HG03060 (cell line): ENCODE results near the gene ABCG4.
"Not testable (repeated sequence)": the region's sequence is repeated elsewhere in the genome, so short reads cannot be mapped to it uniquely, and the experiment has no call there.

Experiments
- ATAC-seq: cut with Tn5 transposase; IDR thresholded peaks from one replicate; pipeline ENCODE4 v1.9.1; 2021; ENCODE audit warnings: low read depth, moderate number of reproducible peaks; ENCODE audit not compliant: unreplicated experiment

The ABCG4 gene

DNA sequence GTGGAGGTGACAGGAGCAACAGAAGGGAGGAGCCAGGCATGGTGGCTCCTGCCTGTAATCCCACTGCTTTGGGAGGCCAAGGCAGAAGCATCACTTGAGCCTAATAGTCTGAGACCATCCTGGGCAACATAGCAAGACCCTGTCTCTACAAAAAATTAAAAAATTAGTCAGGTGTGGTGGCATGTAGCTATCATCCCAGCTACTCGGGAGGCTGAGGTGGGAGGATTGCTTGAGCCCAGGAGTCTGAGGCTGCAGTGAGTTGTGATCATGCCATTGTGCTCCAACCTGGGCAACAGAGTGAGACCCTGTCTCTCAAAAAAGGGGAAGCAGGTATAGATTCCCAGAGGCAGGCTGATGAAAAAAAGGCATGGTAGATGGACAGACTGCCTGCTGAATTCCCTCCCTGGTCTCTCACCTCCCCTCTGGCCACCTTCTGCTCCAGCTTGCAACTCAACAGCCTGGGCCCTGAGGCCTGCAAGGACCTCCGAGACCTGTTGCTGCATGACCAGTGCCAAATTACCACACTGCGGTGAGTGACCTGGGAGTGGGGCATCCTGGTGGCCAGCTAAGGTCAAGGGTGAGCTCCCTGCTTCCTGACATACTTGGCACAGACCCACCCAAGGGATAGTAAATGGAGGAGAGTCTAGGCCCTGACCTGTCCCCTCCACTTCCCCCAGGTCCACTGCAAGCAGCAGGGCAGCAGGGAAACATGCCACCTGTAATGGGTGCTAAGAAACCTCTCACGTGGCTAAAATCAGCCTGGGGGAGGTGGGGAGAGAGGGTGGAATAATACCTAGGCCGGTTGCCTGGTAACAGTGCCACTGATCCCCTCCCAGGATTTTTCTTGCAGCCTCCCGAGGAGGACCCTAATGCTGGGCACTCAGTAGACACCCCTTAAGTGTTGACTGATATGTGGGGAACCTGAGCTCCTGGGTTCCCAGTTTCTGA, 32.2 kb downstream of the ABCG4 start:
- ATAC-seq: no peak

DNA sequence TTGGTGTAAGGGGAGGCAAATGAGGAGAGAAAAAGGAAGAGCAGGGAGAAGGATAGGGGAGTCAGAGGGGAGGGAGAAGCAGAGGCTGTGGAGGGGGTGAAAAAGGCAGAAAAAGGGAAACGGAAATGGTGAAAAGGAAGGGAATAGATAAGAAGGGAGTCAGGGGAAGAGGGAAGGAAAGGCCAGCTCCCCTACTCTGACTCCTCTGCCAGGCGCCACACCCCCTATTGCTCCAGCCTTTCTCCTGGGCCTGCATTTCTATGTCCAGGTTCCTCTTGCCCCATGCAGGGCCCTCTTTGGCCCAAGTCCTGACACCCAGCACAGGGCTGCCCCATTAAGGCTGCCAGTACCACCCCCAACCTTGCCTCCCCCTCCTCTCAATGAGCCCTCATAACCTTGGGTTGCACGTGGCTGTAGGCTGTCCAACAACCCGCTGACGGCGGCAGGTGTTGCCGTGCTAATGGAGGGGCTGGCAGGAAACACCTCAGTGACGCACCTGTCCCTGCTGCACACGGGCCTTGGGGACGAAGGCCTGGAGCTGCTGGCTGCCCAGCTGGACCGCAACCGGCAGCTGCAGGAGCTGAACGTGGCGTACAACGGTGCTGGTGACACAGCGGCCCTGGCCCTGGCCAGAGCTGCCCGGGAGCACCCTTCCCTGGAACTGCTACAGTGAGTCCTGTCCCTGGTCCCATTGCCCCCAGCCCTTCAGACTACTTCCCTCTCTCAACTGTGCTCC, 33.0 kb downstream of the ABCG4 start:
- no peak for ATAC-seq

DNA sequence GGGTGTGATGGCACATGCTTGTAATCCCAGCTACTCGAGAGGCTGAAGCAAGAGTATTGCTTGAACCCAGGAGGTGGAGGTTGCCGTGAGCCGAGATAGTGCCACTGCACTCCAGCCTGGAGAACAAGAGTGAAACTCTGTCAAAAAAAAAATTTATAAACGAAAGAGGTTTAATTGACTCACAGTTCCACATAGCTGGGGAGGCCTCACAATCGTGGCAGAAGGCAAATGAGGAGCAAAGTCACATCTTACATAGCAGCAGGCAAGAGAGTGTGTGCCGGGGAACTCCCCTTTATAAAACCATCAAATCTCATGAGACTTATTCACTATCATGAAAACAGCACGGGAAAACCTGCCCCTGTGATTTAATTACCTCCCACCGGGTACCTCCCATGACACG, 35.5 kb downstream of the ABCG4 start:
- not testable (repeated sequence) for ATAC-seq

DNA sequence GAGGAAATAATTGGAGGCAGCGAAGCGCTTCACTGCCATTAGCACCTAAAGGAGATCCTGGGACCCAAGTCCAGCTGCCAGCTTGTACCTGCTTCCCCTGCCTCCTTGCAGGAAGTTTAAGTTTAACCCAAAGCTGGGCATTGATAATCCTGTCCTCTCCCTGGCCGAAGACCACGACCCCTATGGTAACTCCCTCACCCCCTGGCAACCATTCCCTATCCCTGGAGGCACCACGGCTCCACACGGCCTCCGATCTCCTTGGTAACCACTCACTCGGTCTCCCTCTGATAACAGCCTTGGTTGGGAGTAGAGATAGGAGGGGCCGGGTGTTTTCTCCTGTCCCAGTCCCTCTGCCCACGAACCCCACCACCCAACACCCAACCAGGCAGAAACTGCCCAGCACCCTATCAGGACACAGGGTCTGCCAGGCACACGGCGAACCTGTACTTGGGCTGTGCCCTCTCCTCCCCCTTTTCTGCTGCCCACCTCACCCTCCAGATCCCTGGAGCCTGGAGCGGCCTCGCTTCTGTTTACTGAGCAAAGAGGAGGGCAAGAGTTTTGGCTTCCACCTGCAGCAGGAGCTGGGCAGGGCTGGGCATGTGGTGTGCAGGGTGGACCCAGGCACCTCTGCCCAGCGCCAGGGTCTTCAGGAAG, 37.3 kb downstream of the ABCG4 start:
- no peak for ATAC-seq

DNA sequence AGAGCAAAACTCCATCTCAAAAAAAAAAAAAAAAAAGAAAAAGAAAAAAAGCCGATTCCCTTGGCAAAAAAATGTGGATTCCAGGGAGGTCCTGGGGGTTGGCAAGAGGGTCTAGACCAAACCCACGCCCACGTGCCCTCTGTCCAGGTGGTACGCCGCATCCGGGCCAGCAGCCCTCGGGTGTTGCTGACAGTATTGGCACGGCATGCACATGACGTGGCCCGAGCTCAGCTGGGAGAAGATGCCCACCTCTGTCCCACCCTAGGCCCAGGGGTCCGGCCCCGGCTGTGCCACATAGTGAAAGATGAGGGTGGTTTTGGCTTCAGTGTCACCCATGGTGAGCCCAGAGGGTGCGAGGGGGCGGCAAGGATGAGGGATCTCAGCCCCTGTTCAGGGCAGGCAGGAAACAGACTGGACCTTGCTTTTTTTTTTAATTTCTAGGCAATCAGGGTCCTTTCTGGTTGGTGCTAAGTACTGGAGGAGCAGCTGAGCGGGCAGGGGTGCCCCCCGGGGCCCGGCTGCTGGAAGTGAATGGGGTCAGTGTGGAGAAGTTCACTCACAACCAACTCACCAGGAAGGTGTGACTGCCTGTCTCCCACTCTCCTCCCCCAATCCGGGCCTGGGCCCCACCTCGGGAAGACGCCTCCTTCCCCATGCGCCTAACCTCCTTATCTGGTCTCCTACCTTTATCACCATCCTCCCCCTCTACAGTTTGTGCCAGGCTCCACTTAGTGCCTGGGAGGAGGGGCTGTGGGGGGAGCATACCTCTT, 38.5 kb downstream of the ABCG4 start:
- ATAC-seq: no peak

DNA sequence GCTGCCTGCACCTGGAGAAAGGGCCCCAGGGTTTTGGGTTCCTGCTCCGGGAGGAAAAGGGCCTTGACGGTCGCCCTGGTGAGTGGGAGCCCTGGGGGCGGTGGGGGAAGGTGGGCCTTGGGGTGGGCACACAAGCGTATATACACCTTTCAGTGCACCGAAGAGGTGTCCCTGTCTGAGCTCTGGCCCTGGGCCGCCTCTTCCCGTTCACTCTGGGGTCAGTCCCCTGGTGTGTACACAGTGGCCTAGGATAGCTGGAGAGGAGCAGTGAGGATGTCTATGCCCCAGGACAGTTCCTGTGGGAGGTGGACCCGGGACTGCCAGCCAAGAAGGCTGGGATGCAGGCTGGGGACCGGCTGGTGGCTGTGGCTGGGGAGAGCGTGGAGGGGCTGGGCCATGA, 39.2 kb downstream of the ABCG4 start:
- ATAC-seq: no peak

DNA sequence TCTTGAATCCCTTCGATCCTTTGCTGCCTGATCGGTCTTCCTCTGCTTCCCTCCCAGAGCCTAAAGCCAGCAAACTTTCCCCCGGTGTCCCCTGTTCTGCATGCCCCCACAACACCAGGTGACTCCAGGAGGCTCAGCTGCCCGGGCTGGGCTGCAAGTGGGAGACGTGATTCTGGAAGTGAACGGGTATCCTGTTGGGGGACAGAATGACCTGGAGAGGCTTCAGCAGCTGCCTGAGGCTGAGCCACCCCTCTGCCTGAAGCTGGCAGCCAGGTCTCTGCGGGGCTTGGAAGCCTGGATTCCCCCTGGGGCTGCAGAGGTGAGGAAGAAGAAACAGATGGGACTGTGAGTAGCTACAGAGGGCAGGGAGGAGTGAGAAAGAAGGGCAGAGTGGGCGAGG, 40.0 kb downstream of the ABCG4 start:
- ATAC-seq: no peak

DNA sequence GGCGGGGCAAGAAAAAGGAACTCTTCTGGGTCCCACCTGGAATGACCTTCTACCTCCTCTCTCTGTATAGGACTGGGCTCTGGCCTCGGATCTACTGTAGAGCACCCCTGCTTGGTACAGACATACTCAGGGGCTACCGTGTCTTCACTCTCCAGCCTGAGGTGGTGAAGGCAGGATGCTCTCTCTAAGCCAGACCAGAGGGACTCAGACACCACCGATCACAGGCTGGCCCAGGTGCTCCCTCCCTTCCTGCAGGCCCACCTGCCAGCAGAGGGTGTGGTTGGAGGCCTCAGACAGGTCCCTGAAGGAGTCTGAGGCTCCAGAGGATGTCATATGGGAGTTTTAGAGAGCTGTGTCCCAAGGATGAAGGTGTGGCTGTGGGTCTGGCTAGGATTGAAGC, 40.5 kb downstream of the ABCG4 start:
- no peak for ATAC-seq

DNA sequence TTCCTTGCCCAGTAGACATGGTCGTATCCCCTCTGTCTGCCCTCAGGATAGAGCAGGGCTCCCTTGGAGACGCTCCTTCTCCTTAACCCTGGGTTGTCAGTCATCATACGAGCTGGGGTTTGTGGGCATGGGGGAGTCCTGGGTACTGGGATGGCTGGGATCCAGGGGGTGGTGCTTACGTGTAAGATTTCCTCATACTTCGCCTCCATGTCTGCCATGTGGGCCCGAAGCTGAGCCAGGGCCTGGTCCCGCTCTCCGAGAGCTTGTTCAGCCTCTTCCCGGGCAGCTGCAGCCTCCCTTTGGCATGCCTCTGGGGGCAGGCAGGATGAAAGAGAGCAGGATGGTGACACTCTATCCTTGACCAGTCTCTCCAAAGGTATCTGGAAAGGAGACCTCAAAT, 41.7 kb downstream of the ABCG4 start:
- ATAC-seq: no peak

DNA sequence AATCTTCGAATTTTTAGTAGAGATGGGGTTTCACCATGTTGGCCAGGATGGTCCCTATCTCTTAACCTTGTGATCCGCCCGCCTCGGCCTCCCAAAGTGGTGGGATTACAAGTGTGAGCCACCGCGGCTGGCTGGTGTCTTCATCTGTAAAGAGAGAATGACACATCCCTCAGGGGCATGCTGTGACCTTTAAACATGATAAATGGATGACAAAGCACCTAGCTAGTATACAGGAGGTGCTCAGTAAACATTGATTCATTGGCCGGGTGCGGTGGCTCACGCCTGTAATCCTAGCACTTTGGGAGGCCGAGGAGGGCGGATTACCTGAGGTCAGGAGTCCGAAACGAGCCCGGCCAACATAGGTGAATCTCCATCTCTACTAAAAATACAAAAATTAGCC, 42.4 kb downstream of the ABCG4 start:
- ATAC-seq: not testable (repeated sequence)

DNA sequence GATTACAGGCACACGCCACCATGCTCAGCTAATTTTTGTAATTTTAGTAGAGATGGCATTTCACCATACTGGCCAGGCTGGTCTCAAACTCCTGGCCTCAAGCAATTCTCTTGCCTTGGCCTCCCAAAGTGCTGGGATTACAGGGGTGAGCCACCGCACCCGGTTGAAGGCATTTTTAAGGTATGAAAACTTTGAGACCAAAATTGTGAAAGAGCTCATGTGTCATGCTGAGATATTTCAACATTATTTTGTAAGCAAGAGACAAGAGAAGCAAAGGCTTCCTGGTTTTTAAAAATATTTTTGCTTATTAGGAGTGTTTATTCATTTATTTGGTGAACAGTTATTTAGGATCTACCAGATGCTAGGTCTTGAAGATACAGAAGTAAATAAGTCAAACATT, 43.3 kb downstream of the ABCG4 start:
- no peak for ATAC-seq

DNA sequence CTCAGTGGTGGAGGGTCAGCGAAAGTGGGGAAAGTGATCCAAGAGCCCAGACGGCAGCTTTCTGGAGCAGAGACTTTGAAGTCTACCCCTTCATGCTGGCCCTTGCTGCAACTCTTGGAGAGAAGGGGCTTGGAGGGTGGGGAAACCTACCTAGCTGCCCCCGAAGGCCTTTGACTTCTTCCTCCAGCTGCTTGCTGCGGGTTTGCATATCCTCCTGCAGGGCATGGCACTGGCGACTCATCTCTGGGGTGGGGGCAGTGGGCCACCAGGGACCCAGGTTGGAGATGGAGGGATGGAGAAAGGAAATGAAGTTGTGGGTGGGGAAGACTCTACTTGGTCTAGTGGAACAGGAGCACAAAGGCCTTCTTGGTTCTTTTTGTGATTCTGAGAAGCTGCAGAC, 44.1 kb downstream of the ABCG4 start:
- ATAC-seq: no peak

DNA sequence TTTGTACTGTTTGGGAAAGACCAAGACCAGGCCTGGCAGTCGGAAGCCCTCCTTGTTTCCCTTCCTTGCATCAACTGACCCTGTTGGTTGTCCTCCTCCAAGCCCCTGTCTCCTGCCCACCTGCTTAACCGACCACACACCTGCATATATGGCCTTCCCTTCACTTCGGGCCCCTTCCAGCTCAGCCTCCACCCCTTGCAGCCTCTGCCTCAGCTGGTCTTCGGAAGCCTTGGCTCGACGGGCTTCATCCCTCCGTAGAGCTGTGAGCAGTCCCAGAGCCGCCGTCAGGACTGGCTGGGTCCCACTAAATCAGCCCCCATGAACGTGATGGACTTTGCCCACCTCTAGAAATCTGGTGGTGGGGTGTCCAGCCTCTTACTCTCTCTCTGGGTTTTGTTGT, 44.8 kb downstream of the ABCG4 start:
- no peak for ATAC-seq

DNA sequence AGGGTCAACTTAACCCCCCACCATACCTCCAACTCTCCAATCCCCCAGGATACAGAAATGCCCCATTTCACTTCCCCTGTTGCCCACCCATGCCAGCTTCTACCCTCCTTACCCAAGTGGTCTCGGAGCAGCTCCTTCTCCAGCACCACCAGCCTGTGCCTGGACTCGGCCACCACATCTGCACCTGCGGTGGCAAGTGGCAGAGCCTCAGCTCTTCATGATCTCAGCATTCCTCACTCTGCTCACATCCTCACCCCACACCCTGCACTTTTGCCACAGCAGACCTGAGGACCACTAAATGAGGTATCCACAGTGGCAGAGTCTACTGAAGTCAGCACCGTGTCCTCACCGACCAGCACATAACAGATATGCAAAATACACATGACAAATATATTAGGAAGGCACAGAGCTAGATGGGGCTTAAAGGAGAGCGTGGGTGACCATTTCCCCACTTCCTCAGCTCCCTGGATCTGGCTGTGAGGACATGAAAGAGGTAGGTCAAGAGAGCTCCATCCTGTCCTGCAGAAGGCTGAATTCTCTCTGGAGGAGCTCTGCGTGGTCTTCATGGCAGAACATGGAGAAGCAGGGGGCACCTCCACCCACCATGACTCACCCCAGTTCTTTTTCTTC, 46.1 kb downstream of the ABCG4 start:
- no peak for ATAC-seq

DNA sequence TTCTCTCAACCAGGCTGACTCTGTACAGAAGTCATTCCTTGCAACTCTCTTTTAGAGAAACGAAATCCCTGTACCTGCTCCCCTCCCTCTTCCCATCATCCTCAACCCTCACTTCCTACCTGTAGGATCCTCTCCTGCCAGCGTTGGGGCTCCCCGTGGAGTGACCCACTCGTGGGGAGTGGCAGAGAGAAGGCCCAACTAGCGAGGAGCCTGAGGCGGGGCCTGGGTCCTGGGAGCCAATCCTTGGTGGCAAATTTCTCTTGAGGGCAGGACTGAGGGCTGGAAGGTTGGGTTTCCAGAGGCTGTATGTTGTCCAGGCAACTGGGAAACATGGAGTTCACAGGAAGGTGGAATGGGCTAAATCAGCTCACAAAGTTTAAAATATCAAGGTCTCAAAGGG, 46.8 kb downstream of the ABCG4 start:
- ATAC-seq: no peak

DNA sequence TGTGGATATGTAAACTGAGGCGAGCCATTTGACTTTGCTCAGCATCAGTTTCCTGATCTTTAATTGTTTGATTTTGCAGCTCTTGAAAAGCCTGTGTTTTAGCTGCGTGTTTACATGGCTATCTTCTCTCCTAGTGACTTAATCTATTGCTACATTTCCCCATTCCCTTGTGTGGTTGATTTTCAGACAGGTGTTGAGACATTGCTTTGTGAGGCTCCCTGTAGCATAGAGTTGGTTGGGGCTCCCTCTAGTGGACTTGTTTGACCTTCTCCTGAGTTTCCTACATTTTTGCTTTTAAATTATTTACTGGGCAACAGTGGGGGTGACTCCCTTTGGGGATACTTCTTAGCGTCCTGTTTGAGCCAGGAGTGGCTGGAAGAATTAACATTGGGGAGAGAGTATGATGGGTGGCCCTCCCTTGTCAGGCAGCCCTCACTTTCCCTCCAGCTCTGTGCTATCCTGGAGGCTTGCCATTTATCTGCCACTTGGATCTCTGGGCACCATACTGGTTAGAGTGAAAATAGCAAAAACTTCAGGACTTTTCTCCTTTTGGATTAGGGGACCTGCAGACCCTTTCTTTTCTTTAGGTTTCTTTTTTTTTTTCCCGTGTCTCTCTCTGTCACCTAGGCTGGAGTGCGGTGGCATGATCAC, 48.1 kb downstream of the ABCG4 start:
- ATAC-seq: no peak

DNA sequence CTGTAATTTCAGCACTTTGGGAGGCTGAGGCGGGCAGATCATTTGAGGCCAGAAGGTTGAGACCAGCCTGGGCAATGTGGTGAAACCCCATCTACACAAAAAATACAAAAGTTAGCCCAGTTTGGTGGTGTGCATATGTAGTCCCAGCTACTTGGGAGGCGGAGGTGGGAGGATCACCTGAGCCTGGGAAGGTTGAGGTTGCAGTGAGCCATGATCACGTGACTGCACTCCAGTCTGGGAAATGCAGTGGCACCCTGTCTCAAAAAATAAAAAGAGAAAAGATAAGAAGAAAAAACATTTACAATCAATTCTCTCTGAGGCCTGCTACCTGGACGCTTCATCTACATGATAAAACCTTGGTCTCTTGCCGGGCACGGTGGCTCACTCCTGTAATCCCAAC, 50.1 kb downstream of the ABCG4 start:
- no peak for ATAC-seq

DNA sequence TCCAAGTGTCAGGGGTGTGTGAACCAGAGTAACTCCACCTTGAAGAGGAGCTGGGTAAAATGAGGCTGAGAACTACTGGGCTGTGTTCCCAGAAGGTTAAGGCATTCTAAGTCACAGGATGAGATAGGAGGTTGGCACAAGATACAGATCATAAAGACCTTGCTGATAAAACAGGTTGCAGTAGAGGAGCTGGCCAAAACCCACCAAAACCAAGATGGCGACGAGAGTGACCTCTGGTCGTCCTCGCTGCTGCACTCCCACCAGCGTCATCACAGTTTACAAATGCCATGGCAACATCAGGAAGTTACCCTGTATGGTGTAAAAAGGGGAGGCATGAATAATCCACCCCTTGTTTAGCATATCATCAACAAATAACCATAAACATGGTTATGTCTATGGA, 52.4 kb downstream of the ABCG4 start:
- ATAC-seq: not testable (repeated sequence)

DNA sequence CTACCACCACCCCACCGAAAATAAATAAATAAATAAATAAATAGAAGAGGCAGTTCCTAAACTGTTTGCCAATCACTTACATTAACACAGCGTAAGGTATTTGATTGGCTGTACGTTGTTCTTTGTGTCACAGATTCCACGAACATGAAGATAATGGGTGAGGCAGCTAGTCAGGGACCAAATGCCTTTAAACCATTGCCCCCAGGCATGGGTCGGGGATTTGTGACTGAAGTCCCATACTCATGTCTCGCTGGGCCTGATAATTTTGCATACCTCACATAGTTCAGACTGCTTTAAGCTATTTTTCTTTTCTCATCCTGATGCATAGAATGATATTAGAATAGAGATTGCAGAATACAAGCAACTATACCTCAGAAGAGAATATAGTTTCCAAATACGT, 53.7 kb downstream of the ABCG4 start:
- ATAC-seq: no peak

DNA sequence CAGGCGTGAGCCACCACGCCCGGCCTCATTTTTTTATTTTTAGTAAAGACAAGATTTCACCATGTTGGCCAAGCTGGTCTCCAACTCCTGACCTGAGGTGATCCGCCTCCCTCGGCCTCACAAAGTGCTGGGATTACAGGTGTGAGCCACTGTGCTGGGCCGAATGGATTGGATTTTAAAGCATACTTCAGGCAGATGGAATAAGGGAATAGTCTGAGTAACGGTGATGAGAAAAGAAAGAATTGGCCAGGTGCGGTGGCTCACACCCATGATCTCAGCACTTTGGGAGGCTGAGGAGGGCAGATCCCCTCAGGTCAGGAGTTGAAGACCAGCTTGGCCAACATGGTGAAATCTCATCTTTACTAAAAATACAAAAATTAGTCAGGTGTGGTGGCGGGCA, 55.2 kb downstream of the ABCG4 start:
- ATAC-seq: no peak
